ENCODE measurements around the gene DIAPH2. TPM values are rescaled to one million over a fixed set of nuclear protein-coding genes. Genes with fewer than 3 reads are reported as not detected.

Gene DIAPH2
- total and polyA plus RNA-seq, 9 donors, result 8.1 to 30.9 (median 24.2) TPM

- 49 to 67% (median 65%) methylated on average over 3 of the region's 3 CpGs for WGBS, 3 donors
- no peak for DNase-seq
- intact Hi-C loops (cut with DNase I), result no loop called here
- TF ChIP-seq EP300 (IDR thresholded peaks at IDR 0.05) (no peak), POLR2A (IDR thresholded peaks at IDR 0.05) (no peak)
- TF ChIP-seq, protein P1, sequence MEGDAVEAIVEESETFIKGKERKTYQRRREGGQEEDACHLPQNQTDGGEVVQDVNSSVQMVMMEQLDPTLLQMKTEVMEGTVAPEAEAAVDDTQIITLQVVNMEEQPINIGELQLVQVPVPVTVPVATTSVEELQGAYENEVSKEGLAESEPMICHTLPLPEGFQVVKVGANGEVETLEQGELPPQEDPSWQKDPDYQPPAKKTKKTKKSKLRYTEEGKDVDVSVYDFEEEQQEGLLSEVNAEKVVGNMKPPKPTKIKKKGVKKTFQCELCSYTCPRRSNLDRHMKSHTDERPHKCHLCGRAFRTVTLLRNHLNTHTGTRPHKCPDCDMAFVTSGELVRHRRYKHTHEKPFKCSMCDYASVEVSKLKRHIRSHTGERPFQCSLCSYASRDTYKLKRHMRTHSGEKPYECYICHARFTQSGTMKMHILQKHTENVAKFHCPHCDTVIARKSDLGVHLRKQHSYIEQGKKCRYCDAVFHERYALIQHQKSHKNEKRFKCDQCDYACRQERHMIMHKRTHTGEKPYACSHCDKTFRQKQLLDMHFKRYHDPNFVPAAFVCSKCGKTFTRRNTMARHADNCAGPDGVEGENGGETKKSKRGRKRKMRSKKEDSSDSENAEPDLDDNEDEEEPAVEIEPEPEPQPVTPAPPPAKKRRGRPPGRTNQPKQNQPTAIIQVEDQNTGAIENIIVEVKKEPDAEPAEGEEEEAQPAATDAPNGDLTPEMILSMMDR (IDR thresholded peaks at IDR 0.05), result no peak
- no peaks in the 10 kb centered on the region for H3K36me3 ChIP-seq
- H3K9me3 ChIP-seq, result no peaks in the 10 kb centered on the region
- no peak overlapping the region for H3K4me3 ChIP-seq
- no peaks in the 10 kb centered on the region for H3K27me3 ChIP-seq
- H3K4me1 ChIP-seq (ENCODE audit: insufficient read depth), result no peaks in the 10 kb centered on the region
- H3K27ac ChIP-seq, result no peak overlapping the region
These were observed 713.4 kb downstream of the DIAPH2 start for GRCh38 chrX:97398030-97398551.

DNA sequence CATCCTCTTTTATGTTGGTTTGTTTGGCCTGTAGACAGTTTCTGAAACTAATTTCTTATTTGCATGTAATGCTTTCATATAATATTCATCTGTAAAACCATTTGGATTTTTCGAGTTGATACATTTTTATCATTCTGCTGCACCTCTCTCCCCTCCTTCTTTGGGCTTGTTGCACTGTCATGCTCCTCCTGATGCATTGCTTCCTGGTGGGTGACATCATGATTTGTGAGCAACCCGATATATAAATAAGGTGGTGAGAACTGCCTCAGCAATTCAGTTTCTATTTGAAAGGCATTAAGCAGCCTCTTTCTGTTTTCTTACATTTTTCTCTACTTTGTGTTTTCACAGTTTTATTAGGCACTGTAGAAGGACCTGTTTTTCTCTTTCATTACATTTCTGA, 714.8 kb downstream of the DIAPH2 start:
- 43 to 48% (median 46%) methylated on average over 2 of the region's 2 CpGs for WGBS, 3 donors
- no peak overlapping the region for H3K27ac ChIP-seq
- H3K36me3 ChIP-seq, result no peaks in the 10 kb centered on the region
- H3K27me3 ChIP-seq, result no peaks in the 10 kb centered on the region
- no peak for DNase-seq
- no peaks in the 10 kb centered on the region for H3K9me3 ChIP-seq
- H3K4me3 ChIP-seq, result no peak overlapping the region
- no peak for TF ChIP-seq POLR2A (IDR thresholded peaks at IDR 0.05)
- TF ChIP-seq EP300 (IDR thresholded peaks at IDR 0.05), result no peak
- TF ChIP-seq, protein P1 (IDR thresholded peaks at IDR 0.05), result no peak
- intact Hi-C loops (cut with DNase I), result no loop called here
- peaks cover 1% of the 10 kb centered on the region for H3K4me1 ChIP-seq (ENCODE audit: insufficient read depth)

DNA sequence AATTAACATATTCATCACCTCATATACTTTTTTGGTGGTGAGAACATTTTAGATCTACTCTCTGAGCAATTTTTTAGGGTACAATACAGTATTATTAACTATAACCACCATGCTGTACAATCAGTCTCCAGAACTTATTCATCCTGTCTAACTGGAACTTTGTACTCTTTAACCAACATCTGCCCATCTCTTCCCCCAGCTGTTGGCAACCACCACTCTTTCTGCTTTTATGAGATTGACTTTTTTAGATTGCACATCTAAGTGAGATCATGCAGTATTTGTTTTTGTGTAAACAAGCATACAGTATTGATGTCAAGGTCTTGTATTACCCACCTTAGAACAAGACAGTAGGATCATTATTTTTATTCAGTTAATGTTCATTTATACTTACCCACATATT, 715.9 kb downstream of the DIAPH2 start:
- no peaks in the 10 kb centered on the region for H3K27me3 ChIP-seq
- TF ChIP-seq EP300 (IDR thresholded peaks at IDR 0.05), result no peak
- no peak for TF ChIP-seq POLR2A (IDR thresholded peaks at IDR 0.05)
- TF ChIP-seq, protein P1 (IDR thresholded peaks at IDR 0.05), result no peak
- no peaks in the 10 kb centered on the region for H3K36me3 ChIP-seq
- peaks cover 1% of the 10 kb centered on the region for H3K4me1 ChIP-seq (ENCODE audit: insufficient read depth)
- DNase-seq, result no peak
- no peak overlapping the region for H3K4me3 ChIP-seq
- intact Hi-C loops (cut with DNase I), result no loop called here
- H3K9me3 ChIP-seq, result no peaks in the 10 kb centered on the region
- no peak overlapping the region for H3K27ac ChIP-seq

- no peak for DNase-seq
- no peaks in the 10 kb centered on the region for H3K36me3 ChIP-seq
- intact Hi-C loops (cut with DNase I), result no loop called here
- TF ChIP-seq EP300 (IDR thresholded peaks at IDR 0.05) (no peak), POLR2A (IDR thresholded peaks at IDR 0.05) (no peak)
- TF ChIP-seq, protein P1 (IDR thresholded peaks at IDR 0.05), result no peak
- no peak overlapping the region for H3K4me3 ChIP-seq
- H3K27ac ChIP-seq, result no peak overlapping the region
- H3K27me3 ChIP-seq, result no peaks in the 10 kb centered on the region
- no peaks in the 10 kb centered on the region for H3K9me3 ChIP-seq
- 45 to 56% (median 53%) methylated on average over 2 of the region's 2 CpGs for WGBS, 3 donors
- peaks cover 1% of the 10 kb centered on the region for H3K4me1 ChIP-seq (ENCODE audit: insufficient read depth)
These were observed 716.5 kb downstream of the DIAPH2 start for GRCh38 chrX:97401154-97401553.
